GM23338 (cell line): ENCODE measurements around the gene LIMCH1. TPM values are rescaled to one million over a fixed set of nuclear protein-coding genes. Genes with fewer than 3 reads are reported as not detected.

Source experiments
- ATAC-seq: fragments of 200-7000 bp; cut with Tn5 transposase; 3 replicates; pipeline ENCODE4 v1.9.1; 2020
- DNase-seq: peaks from one replicate; pipeline ENCODE4 v3.0.0-alpha.2; 2015; ENCODE audit warnings: low spot score
- H2AFZ ChIP-seq: fragments of 200-600 bp; sonication (generic); 2 replicates; pipeline ENCODE4 v1.8.0; 2016; ENCODE audit warnings: antibody characterized with exemption, mild to moderate bottlenecking, moderate library complexity
- H3F3A ChIP-seq: fragments of 200-600 bp; sonication (generic); replicated peaks from 2 replicates; pipeline ENCODE4 v1.8.0; 2017; ENCODE audit warnings: antibody characterized with exemption, mixed run types, low read depth
- H3K27ac ChIP-seq: fragments of 200-600 bp; sonication (generic); 2 replicates; pipeline ENCODE4 v1.6.1; 2016; ENCODE audit warnings: low read depth
- H3K27me3 ChIP-seq: fragments of 200-600 bp; sonication (generic); 2 replicates; pipeline ENCODE4 v1.8.0; 2016; ENCODE audit warnings: mild to moderate bottlenecking, mixed run types, moderate library complexity; ENCODE audit not compliant: insufficient read depth
- H3K36me3 ChIP-seq: fragments of 200-600 bp; sonication (generic); 2 replicates; pipeline ENCODE4 v1.8.0; 2016; ENCODE audit warnings: mild to moderate bottlenecking; ENCODE audit not compliant: insufficient read depth
- H3K4me1 ChIP-seq: fragments of 200-600 bp; sonication (generic); 2 replicates; pipeline ENCODE4 v1.8.0; 2016; ENCODE audit warnings: mild to moderate bottlenecking, moderate library complexity; ENCODE audit not compliant: insufficient read depth
- H3K4me2 ChIP-seq: fragments of 200-600 bp; sonication (generic); 2 replicates; pipeline ENCODE4 v1.7.1; 2017; ENCODE audit warnings: mixed run types
- H3K4me3 ChIP-seq: fragments of 200-600 bp; sonication (generic); 2 replicates; pipeline ENCODE4 v1.6.1; 2016; ENCODE audit warnings: mixed run types
- H3K79me2 ChIP-seq: fragments of 200-600 bp; sonication (generic); replicated peaks from 2 replicates; pipeline ENCODE4 v1.8.0; 2017; ENCODE audit warnings: mild to moderate bottlenecking; ENCODE audit not compliant: insufficient read depth
- H3K9me2 ChIP-seq: fragments of 200-600 bp; sonication (generic); 2 replicates; pipeline ENCODE4 v1.8.0; 2017; ENCODE audit not compliant: insufficient read depth
- H4K20me1 ChIP-seq: fragments of 200-600 bp; sonication (generic); replicated peaks from 2 replicates; pipeline ENCODE4 v1.8.0; 2017; ENCODE audit warnings: mild to moderate bottlenecking; ENCODE audit not compliant: insufficient read depth
- H3K27ac Mint-ChIP-seq: 2 replicates; pipeline ENCODE4 v1.8.0; 2020; ENCODE audit warnings: inconsistent platforms, mild to moderate bottlenecking, moderate library complexity, mixed read lengths
- H3K27me3 Mint-ChIP-seq: 3 replicates; pipeline ENCODE4 v1.8.0; 2022; ENCODE audit warnings: low read depth, mild to moderate bottlenecking, moderate library complexity, mixed read lengths, inconsistent platforms; ENCODE audit not compliant: insufficient read depth, poor library complexity
- H3K36me3 Mint-ChIP-seq: 3 replicates; pipeline ENCODE4 v1.8.0; 2021; ENCODE audit warnings: low read depth, mild to moderate bottlenecking, inconsistent platforms, moderate library complexity, mixed read lengths
- H3K4me1 Mint-ChIP-seq: 3 replicates; pipeline ENCODE4 v1.8.0; 2020; ENCODE audit warnings: mild to moderate bottlenecking, inconsistent platforms, mixed read lengths
- H3K4me3 Mint-ChIP-seq: 3 replicates; pipeline ENCODE4 v1.8.0; 2021; ENCODE audit warnings: moderate library complexity, mild to moderate bottlenecking, inconsistent platforms, mixed read lengths
- H3K9me3 Mint-ChIP-seq: 3 replicates; pipeline ENCODE4 v1.8.0; 2020; ENCODE audit warnings: moderate library complexity, mild to moderate bottlenecking, inconsistent platforms, mixed read lengths
- CREB1 ChIP-seq: fragments of 250-450 bp; sonication (Bioruptor Pico); IDR thresholded peaks from 2 replicates; pipeline ENCODE4 v1.5.0; 2020; ENCODE audit warnings: low read depth, mild to moderate bottlenecking, moderate library complexity
- EZH2 ChIP-seq: fragments of 200-600 bp; sonication (generic); IDR thresholded peaks from one replicate; pipeline ENCODE4 v1.8.0; 2017; ENCODE audit warnings: antibody characterized with exemption, mild to moderate bottlenecking, low read depth; ENCODE audit not compliant: unreplicated experiment
- EZH2phosphoT487 ChIP-seq: fragments of 200-600 bp; sonication (generic); IDR thresholded peaks from one replicate; pipeline ENCODE4 v1.8.1; 2018; ENCODE audit warnings: antibody characterized with exemption; ENCODE audit not compliant: unreplicated experiment
- NANOG ChIP-seq: IDR thresholded peaks from 2 replicates; pipeline ENCODE4 v1.6.1; 2016; ENCODE audit warnings: antibody characterized with exemption, borderline replicate concordance
- POLR2AphosphoS5 ChIP-seq: IDR thresholded peaks from 2 replicates; pipeline ENCODE4 v1.6.1; 2016; ENCODE audit warnings: antibody characterized with exemption, low read depth
- REST ChIP-seq: IDR thresholded peaks from one replicate; pipeline ENCODE4 v1.6.1; 2018; ENCODE audit warnings: antibody characterized with exemption; ENCODE audit not compliant: unreplicated experiment
- STAT1 ChIP-seq: IDR thresholded peaks from one replicate; pipeline ENCODE4 v1.6.1; 2016; ENCODE audit warnings: antibody characterized with exemption; ENCODE audit not compliant: unreplicated experiment
- ZNF114 ChIP-seq: fragments of 250-450 bp; sonication (Bioruptor Pico); IDR thresholded peaks from 2 replicates; pipeline ENCODE4 v1.5.0; 2020; ENCODE audit warnings: mild to moderate bottlenecking, moderate library complexity
- polyA plus RNA-seq: library from polyadenylated mRNA; unstranded; fragments of >200 nt; fragmentation: Nextera tagmentation; extraction: Ambion mirVana; gene quantifications from 2 replicates; pipeline ENCODE4 v1.2.1, GENCODE V29; 2016
- total RNA-seq: library from RNA; depleted of rRNA; stranded (reverse); fragments of >200 nt; shearing (Covaris generic); gene quantifications from 2 replicates; pipeline ENCODE4 v1.2.3, GENCODE V29; 2014
- TF ChIP-seq, protein P1 (sequence below): fragments of 250-450 bp; sonication (Bioruptor Pico); IDR thresholded peaks from 2 replicates; pipeline ENCODE4 v1.5.0; 2020; ENCODE audit warnings: mild to moderate bottlenecking, moderate library complexity
- TF ChIP-seq, protein P2 (sequence below), 2 experiments: fragments of 200-600 bp in 1 of 2; sonication (generic) in 1 of 2; conservative IDR thresholded peaks; 2 replicates each; pipeline versions ENCODE4 v1.5.1 to v1.6.1; 2016 to 2017; ENCODE audit warnings: antibody characterized with exemption in 2 of 2, low read depth in 2 of 2, mild to moderate bottlenecking in 2 of 2, moderate library complexity in 1 of 2
- TF ChIP-seq, protein P3 (sequence below): IDR thresholded peaks from 2 replicates; pipeline ENCODE4 v1.6.1; 2016; ENCODE audit warnings: antibody characterized with exemption

Gene LIMCH1
- total and polyA plus RNA-seq, 2 experiments from 2014 or later: 1.5 TPM

DNA sequence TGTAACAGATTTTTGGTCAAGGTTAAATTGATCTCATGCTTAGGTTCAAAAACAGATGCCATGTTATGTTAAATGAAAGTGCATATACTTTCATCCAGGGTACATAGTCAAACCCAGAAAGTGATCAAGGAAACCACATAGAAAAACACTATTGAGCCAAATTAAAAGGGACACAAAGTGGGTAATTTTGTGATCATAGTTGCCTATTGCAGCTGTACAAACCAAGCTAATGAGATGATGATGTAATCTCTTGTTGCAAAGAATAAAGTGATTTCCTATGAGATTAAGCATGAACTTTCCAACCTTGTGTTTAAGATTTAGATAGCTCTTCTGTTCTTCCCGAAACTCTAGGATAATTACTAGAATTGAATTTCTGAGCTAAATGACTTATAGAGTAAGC, 20.2 kb upstream of the LIMCH1 start:
- H3K4me3 Mint-ChIP-seq: no peak overlapping the region
- Histone ChIP-seq H2AFZ (no peak overlapping the region), H3K4me3 (no peak overlapping the region), H3K4me1 (no peaks in the 10 kb centered on the region), H3K9me2 (no peaks in the 10 kb centered on the region), H3K27ac (no peak overlapping the region), H3K4me2 (no peak overlapping the region), H3K36me3 (no peaks in the 10 kb centered on the region), H3K27me3 (no peaks in the 10 kb centered on the region), H3F3A (no peaks in the 10 kb centered on the region), H4K20me1 (no peaks in the 10 kb centered on the region), H3K79me2 (no peaks in the 10 kb centered on the region)
- ATAC-seq (no peak), DNase-seq (no peak)
- no peaks in the 10 kb centered on the region for H3K36me3 Mint-ChIP-seq
- no peaks in the 10 kb centered on the region for H3K27me3 Mint-ChIP-seq
- H3K4me1 Mint-ChIP-seq: no peaks in the 10 kb centered on the region
- TF ChIP-seq, protein P1, sequence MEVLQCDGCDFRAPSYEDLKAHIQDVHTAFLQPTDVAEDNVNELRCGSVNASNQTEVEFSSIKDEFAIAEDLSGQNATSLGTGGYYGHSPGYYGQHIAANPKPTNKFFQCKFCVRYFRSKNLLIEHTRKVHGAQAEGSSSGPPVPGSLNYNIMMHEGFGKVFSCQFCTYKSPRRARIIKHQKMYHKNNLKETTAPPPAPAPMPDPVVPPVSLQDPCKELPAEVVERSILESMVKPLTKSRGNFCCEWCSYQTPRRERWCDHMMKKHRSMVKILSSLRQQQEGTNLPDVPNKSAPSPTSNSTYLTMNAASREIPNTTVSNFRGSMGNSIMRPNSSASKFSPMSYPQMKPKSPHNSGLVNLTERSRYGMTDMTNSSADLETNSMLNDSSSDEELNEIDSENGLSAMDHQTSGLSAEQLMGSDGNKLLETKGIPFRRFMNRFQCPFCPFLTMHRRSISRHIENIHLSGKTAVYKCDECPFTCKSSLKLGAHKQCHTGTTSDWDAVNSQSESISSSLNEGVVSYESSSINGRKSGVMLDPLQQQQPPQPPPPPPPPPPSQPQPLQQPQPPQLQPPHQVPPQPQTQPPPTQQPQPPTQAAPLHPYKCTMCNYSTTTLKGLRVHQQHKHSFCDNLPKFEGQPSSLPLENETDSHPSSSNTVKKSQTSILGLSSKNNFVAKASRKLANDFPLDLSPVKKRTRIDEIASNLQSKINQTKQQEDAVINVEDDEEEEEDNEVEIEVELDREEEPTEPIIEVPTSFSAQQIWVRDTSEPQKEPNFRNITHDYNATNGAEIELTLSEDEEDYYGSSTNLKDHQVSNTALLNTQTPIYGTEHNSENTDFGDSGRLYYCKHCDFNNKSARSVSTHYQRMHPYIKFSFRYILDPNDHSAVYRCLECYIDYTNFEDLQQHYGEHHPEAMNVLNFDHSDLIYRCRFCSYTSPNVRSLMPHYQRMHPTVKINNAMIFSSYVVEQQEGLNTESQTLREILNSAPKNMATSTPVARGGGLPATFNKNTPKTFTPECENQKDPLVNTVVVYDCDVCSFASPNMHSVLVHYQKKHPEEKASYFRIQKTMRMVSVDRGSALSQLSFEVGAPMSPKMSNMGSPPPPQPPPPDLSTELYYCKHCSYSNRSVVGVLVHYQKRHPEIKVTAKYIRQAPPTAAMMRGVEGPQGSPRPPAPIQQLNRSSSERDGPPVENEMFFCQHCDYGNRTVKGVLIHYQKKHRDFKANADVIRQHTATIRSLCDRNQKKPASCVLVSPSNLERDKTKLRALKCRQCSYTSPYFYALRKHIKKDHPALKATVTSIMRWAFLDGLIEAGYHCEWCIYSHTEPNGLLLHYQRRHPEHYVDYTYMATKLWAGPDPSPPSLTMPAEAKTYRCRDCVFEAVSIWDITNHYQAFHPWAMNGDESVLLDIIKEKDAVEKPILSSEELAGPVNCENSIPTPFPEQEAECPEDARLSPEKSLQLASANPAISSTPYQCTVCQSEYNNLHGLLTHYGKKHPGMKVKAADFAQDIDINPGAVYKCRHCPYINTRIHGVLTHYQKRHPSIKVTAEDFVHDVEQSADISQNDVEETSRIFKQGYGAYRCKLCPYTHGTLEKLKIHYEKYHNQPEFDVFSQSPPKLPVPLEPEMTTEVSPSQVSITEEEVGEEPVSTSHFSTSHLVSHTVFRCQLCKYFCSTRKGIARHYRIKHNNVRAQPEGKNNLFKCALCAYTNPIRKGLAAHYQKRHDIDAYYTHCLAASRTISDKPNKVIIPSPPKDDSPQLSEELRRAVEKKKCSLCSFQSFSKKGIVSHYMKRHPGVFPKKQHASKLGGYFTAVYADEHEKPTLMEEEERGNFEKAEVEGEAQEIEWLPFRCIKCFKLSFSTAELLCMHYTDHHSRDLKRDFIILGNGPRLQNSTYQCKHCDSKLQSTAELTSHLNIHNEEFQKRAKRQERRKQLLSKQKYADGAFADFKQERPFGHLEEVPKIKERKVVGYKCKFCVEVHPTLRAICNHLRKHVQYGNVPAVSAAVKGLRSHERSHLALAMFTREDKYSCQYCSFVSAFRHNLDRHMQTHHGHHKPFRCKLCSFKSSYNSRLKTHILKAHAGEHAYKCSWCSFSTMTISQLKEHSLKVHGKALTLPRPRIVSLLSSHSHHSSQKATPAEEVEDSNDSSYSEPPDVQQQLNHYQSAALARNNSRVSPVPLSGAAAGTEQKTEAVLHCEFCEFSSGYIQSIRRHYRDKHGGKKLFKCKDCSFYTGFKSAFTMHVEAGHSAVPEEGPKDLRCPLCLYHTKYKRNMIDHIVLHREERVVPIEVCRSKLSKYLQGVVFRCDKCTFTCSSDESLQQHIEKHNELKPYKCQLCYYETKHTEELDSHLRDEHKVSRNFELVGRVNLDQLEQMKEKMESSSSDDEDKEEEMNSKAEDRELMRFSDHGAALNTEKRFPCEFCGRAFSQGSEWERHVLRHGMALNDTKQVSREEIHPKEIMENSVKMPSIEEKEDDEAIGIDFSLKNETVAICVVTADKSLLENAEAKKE (CRISPR knock-in tag): no peak
- no peak for TF ChIP-seq POLR2AphosphoS5
- TF ChIP-seq STAT1: no peak
- TF ChIP-seq, protein P2, sequence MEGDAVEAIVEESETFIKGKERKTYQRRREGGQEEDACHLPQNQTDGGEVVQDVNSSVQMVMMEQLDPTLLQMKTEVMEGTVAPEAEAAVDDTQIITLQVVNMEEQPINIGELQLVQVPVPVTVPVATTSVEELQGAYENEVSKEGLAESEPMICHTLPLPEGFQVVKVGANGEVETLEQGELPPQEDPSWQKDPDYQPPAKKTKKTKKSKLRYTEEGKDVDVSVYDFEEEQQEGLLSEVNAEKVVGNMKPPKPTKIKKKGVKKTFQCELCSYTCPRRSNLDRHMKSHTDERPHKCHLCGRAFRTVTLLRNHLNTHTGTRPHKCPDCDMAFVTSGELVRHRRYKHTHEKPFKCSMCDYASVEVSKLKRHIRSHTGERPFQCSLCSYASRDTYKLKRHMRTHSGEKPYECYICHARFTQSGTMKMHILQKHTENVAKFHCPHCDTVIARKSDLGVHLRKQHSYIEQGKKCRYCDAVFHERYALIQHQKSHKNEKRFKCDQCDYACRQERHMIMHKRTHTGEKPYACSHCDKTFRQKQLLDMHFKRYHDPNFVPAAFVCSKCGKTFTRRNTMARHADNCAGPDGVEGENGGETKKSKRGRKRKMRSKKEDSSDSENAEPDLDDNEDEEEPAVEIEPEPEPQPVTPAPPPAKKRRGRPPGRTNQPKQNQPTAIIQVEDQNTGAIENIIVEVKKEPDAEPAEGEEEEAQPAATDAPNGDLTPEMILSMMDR (conservative IDR thresholded peaks at IDR 0.05; ENCODE audit: low read depth in 2 of 2): no peak
- no peak for TF ChIP-seq ZNF114 (CRISPR knock-in tag)
- no peak for TF ChIP-seq EZH2
- no peak for TF ChIP-seq NANOG
- no peak for TF ChIP-seq EZH2phosphoT487
- TF ChIP-seq CREB1 (CRISPR knock-in tag): no peak
- TF ChIP-seq, protein P3, sequence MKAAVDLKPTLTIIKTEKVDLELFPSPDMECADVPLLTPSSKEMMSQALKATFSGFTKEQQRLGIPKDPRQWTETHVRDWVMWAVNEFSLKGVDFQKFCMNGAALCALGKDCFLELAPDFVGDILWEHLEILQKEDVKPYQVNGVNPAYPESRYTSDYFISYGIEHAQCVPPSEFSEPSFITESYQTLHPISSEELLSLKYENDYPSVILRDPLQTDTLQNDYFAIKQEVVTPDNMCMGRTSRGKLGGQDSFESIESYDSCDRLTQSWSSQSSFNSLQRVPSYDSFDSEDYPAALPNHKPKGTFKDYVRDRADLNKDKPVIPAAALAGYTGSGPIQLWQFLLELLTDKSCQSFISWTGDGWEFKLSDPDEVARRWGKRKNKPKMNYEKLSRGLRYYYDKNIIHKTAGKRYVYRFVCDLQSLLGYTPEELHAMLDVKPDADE: no peak
- no peak for TF ChIP-seq REST
- no peaks in the 10 kb centered on the region for H3K9me3 Mint-ChIP-seq
- no peak overlapping the region for H3K27ac Mint-ChIP-seq
